GM12878 (cell line): ENCODE results near the gene GIGYF1. TPM values are rescaled to one million over a fixed set of nuclear protein-coding genes. Genes with fewer than 3 reads are reported as not detected.

Source experiments
- ATF3 ChIP-seq: IDR thresholded peaks from 2 replicates; pipeline ENCODE4 v1.6.1; 2011; ENCODE audit warnings: low read depth, mild to moderate bottlenecking, low read length, moderate library complexity, borderline replicate concordance; ENCODE audit errors: extremely low read depth
- BACH1 ChIP-seq: fragments of 450-650 bp; IDR thresholded peaks from 2 replicates; pipeline ENCODE4 v1.6.1; 2017; ENCODE audit warnings: mild to moderate bottlenecking, borderline replicate concordance
- CBX3 ChIP-seq: fragments of 200-600 bp; sonication (generic); IDR thresholded peaks from 2 replicates; pipeline ENCODE4 v1.6.1; 2016; ENCODE audit warnings: low read depth, borderline replicate concordance
- E4F1 ChIP-seq: fragments of 450-650 bp; IDR thresholded peaks from 2 replicates; pipeline ENCODE4 v1.6.1; 2018; ENCODE audit warnings: borderline replicate concordance, mild to moderate bottlenecking; ENCODE audit not compliant: partially characterized antibody
- EGR1 ChIP-seq, 2 experiments: IDR thresholded peaks; 1 replicate in 1 of 2; 2 replicates in 1 of 2; pipeline ENCODE4 v1.6.1; 2011 to 2012; ENCODE audit warnings: low read depth in 2 of 2, low read length in 2 of 2, borderline replicate concordance in 1 of 2, mild to moderate bottlenecking in 1 of 2, moderate library complexity in 1 of 2
- ELK1 ChIP-seq: IDR thresholded peaks from 2 replicates; pipeline ENCODE4 v1.6.1; 2012; ENCODE audit warnings: low read depth, low read length, improper control_type of control experiment
- FOS ChIP-seq: IDR thresholded peaks from 3 replicates; pipeline ENCODE4 v1.6.1; 2011; ENCODE audit warnings: borderline replicate concordance; ENCODE audit not compliant: insufficient read length; ENCODE audit errors: extremely low read depth
- IRF4 ChIP-seq: IDR thresholded peaks from 2 replicates; pipeline ENCODE4 v1.6.1; 2011; ENCODE audit warnings: low read depth, low read length
- MAX ChIP-seq: IDR thresholded peaks from 2 replicates; pipeline ENCODE4 v1.6.1; 2012; ENCODE audit warnings: low read depth, low read length, improper control_type of control experiment
- MEF2B ChIP-seq: fragments of 450-650 bp; IDR thresholded peaks from 2 replicates; pipeline ENCODE4 v1.6.1; 2018; ENCODE audit warnings: mild to moderate bottlenecking, moderate library complexity; ENCODE audit not compliant: partially characterized antibody, poor library complexity, severe bottlenecking
- MLLT1 ChIP-seq: fragments of 450-650 bp; IDR thresholded peaks from 2 replicates; pipeline ENCODE4 v1.6.1; 2016; ENCODE audit warnings: mild to moderate bottlenecking
- MTA3 ChIP-seq: IDR thresholded peaks from 2 replicates; pipeline ENCODE4 v1.6.1; 2012; ENCODE audit warnings: low read length, inconsistent platforms, borderline replicate concordance
- MYB ChIP-seq: fragments of 150-350 bp; IDR thresholded peaks from 2 replicates; pipeline ENCODE4 v1.6.1; 2014; ENCODE audit warnings: mild to moderate bottlenecking, low read depth, low read length, borderline replicate concordance
- NKRF ChIP-seq: fragments of 450-650 bp; conservative IDR thresholded peaks from 2 replicates; pipeline ENCODE4 v1.6.1; 2017; ENCODE audit warnings: mild to moderate bottlenecking, moderate library complexity
- POU2F2 ChIP-seq: IDR thresholded peaks from 3 replicates; pipeline ENCODE4 v1.6.1; 2011; ENCODE audit warnings: low read depth, mild to moderate bottlenecking, low read length, borderline replicate concordance
- RBBP5 ChIP-seq: fragments of 200-600 bp; sonication (generic); conservative IDR thresholded peaks from 2 replicates; pipeline ENCODE4 v1.6.1; 2016
- RFX5 ChIP-seq: IDR thresholded peaks from 2 replicates; pipeline ENCODE4 v1.6.1; 2011; ENCODE audit warnings: low read depth, low read length, improper control_type of control experiment
- SP1 ChIP-seq: IDR thresholded peaks from one replicate; pipeline ENCODE4 v1.6.1; 2011; ENCODE audit warnings: low read depth, low read length
- STAT3 ChIP-seq: IDR thresholded peaks from 2 replicates; pipeline ENCODE4 v1.6.1; 2011; ENCODE audit warnings: low read depth, low read length, improper control_type of control experiment
- TBL1XR1 ChIP-seq: IDR thresholded peaks from 2 replicates; pipeline ENCODE4 v1.6.1; 2012; ENCODE audit warnings: low read depth, low read length, improper control_type of control experiment
- ZNF207 ChIP-seq: fragments of 450-650 bp; IDR thresholded peaks from 2 replicates; pipeline ENCODE4 v1.6.1; 2014; ENCODE audit warnings: antibody characterized with exemption, mild to moderate bottlenecking, borderline replicate concordance
- ZNF217 ChIP-seq: fragments of 450-650 bp; IDR thresholded peaks from 2 replicates; pipeline ENCODE4 v1.6.1; 2017; ENCODE audit warnings: antibody characterized with exemption, mild to moderate bottlenecking
- ZNF622 ChIP-seq: fragments of 450-650 bp; IDR thresholded peaks from 2 replicates; pipeline ENCODE4 v1.6.1; 2017; ENCODE audit warnings: mild to moderate bottlenecking, inconsistent platforms
- polyA plus RNA-seq, 11 experiments: library from polyadenylated mRNA; depleted of rRNA in 4 of 11; unstranded in 6 of 11; stranded (reverse) in 5 of 11; fragments of >200 nt; fragmentation: Nextera tagmentation in 4 of 11; fragmentation: Illumina TruSeq in 1 of 11; extraction: Ambion mirVana in 4 of 11; extraction: Trizol in 1 of 11; gene quantifications; 1 replicate in 1 of 11; 2 replicates in 10 of 11; pipeline versions ENCODE4 v1.2.1 to v1.2.3, GENCODE V29; 2011 to 2016; ENCODE audit warnings: inconsistent platforms in 2 of 11, missing spikeins in 2 of 11, low read depth in 1 of 11
- total RNA-seq, 4 experiments: library from RNA; depleted of rRNA in 3 of 4; stranded (reverse); fragments of >200 nt in 3 of 4; fragmentation: Illumina TruSeq in 1 of 4; extraction: Trizol in 1 of 4; gene quantifications; 2 replicates each; pipeline versions ENCODE4 v1.2.1 to v1.2.3, GENCODE V29; 2013 to 2021

GIGYF1 gene
- total and polyA plus RNA-seq, 10 of the 15 experiments (the other 5 are each of a cell fraction or from before 2014, with no cell fraction given): 0.31 to 47.2 (median 9.9) TPM

- TF ChIP-seq ELK1 (no peak), SP1 (no peak), E4F1 (no peak), MAX (peak; percentile 74), EGR1 (IDR thresholded peaks at IDR 0.05; ENCODE audit: borderline replicate concordance in 1 of 2, low read depth in 2 of 2, low read length in 2 of 2) (peak in 1 of 2 experiments; percentile 66; a peak in 1 of 3 replicates), ATF3 (peak; percentile 91), MTA3 (no peak), IRF4 (no peak), ZNF622 (no peak), FOS (no peak), BACH1 (no peak), MLLT1 (no peak), MYB (no peak), RFX5 (no peak), POU2F2 (no peak), TBL1XR1 (peak; percentile 60; the same call in 1 of the 2 replicates), ZNF207 (no peak), CBX3 (no peak), RBBP5 (no peak), MEF2B (peak; percentile 25), NKRF (no peak), STAT3 (no peak), ZNF217 (no peak)
Observed at GRCh38 chr7:100694098-100694745, at the start of gene GIGYF1 (continued).
